NCI-H187 treated with DMSO at 0.1 percent for 48 hours (cell line): ENCODE measurements around the gene CFHR4.
"Not testable (repeated sequence)": the region's sequence is repeated elsewhere in the genome, so short reads cannot be mapped to it uniquely, and the experiment has no call there.

Experiments used
- DNase-seq: peaks from one replicate; lab custom pipeline; 2025; lab: John Stamatoyannopoulos, UW

Gene CFHR4

DNA sequence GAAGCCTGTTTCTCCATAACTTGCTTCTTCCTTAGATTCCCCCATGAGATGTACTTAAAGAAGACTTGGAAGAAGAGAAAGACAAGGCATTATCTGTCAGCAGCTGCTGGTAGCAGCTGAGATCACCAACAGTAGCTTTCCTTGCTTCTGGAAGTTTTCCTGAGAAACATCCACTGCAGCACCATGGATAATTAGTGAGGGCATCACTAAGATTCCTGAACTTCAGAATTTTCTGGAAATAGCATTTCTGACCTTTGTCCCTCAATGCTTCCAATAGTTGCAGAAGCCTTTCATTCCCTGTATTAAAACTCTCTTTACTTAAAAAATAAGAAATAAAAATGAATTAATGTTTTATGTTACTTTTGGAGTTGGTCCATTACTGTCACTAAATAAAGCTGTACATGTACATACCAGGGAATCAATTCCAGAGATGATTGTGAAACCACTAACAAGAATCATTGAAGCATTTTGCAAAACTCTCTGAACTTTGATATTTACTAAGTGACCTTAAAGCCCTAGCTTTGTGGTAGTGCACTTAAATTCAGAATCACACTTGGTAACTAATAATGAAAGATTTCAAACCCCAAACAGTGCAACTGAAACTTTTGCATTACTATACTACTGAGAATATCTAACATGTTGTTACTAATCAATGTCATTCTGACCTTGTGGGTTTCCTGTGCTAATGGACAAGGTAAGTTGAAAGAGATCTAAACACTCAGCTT, at the start of gene CFHR4:
Gene CFHR4 (plus strand): TSS at position 538 of the 725 bp plus-strand sequence. CDS start 99 bp downstream, at position 637.
- no peak for DNase-seq

DNA sequence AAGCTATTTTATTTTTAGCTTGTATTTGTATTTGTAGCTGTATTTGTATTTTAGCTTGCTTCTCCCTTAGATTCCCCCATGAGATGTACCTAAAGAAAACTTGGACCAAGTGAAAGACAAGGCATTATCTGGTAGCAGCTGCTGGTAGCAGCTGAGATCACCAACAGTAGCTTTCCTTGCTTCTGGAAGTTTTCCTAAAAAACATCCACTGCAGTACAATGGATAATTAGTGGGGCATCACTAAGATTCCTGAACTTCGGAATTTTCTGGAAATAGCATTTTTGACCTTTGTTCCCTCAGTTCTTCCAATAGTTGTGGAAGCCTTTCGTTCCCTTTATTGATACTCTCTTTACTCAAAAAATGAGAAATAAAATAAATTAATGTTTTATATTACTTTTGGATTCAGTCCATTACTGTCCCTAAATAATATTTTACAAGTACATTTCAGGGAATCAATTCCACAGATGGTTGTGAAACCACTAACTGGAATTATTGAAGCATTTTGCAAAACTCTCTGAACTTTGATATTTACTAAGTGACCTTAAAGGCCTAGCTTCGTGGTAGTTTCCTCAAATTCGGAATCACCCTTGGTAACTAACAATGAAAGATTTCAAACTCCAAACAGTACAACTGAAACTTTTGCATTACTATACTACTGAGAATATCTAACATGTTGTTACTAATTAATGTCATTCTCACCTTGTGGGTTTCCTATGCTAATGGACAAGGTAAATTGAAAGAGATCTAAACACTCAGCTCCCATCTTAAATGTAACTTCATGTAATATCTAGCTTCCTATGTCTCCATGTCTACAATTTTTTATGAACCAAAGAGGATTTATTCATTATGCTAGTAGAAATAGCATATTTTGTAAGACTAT, 38.0 kb upstream of the CFHR4 start:
- not testable (repeated sequence) for DNase-seq

- DNase-seq, result no peak
Measured at GRCh38 chr1:196856053-196856452, 31.8 kb upstream of the CFHR4 start.

- DNase-seq, result no peak
Measured at GRCh38 chr1:196857188-196857587, 30.7 kb upstream of the CFHR4 start.

- no peak for DNase-seq
Measured at GRCh38 chr1:196858811-196859210, 29.0 kb upstream of the CFHR4 start.

DNA sequence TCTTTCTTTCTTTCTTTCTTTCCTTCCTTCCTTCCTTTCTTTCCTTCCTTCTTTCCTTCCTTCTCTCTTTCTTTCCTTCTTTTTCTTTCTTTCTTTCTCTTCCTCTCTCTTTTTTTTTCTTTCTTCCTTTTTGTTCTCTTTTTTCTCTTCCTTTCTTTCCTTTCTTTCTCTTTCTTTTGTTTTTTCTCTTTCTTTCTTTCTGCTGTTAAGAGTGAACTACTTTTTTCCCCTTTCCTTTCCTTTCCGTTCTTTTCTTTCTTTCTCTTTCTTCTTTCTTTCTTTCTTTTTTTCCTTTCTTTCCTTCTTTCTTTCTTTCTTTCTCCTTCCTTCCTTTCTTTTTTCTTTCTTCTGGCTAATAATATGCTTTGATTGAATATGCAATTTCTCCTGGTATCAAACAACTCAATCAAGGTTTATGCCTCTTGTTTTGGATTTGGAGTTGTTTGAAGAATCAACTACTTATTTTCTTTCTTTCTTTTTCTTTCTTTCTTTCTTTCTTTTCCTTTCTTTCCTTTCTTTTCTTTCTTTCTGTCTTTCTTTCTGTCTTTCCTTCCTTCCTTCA, 27.4 kb upstream of the CFHR4 start:
- no peak for DNase-seq

DNA sequence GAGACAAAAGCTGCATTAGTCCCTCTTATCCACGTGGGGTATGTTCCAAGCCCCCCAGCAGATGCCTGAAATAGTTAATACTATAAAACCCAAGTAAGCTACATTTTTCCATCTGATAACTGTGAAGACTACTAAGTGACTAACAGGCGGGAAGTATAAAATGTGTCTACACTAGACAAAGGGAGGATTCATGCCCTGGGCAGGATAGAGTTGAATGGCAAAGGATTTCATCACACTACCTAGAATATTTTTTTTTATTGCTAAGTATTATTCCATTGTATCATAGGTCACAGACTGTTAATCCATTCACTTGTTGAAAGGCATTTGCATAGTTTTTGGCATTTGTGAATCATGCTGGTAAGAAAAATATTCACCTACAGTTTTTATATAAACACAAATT, 26.4 kb upstream of the CFHR4 start:
- DNase-seq, result no peak

DNA sequence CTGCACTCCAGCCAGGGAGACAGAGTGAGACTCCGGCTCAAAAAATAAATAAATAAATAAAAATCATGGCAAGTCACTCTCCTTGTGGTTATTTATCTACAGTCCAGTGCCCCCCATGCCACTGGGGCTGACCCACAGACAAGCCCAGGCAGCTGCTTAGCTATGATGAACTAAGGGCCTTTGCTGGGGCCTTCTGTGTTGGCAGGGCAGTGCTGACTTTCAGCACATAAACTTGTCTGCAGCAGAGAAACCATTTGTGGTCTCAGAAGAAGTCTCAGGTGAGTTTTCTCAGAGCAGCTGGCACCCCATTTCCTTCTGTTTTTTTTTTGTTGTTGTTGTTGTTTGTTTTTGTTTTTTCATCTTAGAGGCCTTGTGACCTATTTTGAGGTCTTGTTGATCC, 20.9 kb upstream of the CFHR4 start:
- no peak for DNase-seq

- peak; percentile 83 for DNase-seq
Measured at GRCh38 chr1:196873385-196873784, 14.5 kb upstream of the CFHR4 start.

- DNase-seq, result no peak
Measured at GRCh38 chr1:196875935-196876334, 11.9 kb upstream of the CFHR4 start.

DNA sequence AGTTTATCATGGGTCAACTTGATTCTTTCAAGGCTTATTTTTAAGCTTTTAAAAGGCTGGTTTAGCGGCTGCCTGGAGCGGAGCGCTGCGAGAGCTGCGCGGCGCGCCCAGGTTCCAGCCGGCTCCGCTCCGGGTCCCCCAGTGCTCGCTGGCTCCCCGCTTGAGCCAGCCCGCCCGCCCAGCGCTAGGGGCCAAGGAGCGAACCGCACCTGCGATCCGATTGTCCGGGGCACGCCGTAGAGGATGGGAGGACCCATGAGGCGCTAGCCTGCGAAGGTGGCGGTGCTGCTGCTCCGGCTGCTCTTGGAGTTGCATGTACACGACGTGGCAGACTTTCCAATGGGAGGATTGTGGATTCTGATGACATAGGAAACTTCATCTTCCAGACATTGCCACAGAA, 9.9 kb upstream of the CFHR4 start:
- DNase-seq, result no peak

GRCh38 chr1:196886560-196886959, 1.3 kb upstream of the CFHR4 start:
- DNase-seq, result not testable (repeated sequence)

DNA sequence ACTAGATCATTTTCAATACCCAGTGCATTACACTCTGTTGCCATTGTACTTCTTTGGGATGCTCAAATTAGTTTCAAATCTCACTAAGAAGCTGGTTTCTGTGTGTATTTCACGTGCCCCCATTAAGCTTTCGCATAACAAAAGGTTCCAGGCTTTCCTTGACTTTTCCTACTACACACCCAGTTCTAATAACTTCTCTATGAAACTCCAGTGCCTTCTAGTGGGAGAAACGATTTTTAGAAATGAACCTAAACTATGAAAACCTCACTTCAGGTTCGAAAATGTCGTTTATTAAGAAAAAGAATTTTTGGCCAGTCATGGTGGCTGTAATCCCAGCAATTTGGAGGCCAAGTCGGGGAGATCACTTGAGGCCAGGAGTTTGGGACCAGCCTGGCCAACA, 2.8 kb downstream of the CFHR4 start:
- no peak for DNase-seq

DNA sequence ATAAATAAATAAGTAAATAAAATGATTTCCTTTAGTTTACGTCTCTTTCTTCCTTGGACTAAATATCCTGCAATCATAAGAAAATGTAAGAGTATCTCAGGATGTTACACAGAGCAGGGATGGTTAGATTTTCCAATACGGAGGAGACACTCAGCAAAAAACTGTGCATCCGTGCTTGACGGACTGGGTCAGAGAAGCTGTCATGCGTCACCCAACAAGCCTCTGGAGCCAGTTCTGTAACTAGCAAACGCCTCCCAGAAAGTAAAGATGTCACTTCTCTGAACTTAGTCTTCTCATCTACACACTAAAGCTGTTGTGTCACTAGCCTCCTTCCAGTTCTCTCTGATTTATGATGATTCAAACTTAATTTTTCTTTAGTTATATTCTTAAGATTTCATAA, 3.4 kb downstream of the CFHR4 start:
- no peak for DNase-seq

DNA sequence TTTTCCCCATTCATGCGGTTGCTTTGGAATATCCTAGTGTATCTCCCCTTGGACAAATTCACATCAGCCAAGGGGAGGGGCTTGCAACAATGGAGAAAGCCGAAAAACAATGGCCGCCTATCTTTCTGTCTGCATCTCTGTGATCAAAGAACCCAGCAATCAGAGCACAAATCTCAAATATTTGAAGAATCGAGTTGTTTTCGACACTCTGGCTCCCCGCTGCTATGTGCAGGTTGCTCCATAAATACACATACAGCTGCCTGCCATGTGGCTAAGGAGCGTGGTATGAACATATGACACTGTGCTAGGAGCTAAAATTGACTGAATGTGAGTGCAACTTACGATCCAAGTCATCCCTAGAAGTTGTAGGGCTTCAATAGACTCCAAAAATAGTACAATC, 8.5 kb downstream of the CFHR4 start:
- no peak for DNase-seq

DNA sequence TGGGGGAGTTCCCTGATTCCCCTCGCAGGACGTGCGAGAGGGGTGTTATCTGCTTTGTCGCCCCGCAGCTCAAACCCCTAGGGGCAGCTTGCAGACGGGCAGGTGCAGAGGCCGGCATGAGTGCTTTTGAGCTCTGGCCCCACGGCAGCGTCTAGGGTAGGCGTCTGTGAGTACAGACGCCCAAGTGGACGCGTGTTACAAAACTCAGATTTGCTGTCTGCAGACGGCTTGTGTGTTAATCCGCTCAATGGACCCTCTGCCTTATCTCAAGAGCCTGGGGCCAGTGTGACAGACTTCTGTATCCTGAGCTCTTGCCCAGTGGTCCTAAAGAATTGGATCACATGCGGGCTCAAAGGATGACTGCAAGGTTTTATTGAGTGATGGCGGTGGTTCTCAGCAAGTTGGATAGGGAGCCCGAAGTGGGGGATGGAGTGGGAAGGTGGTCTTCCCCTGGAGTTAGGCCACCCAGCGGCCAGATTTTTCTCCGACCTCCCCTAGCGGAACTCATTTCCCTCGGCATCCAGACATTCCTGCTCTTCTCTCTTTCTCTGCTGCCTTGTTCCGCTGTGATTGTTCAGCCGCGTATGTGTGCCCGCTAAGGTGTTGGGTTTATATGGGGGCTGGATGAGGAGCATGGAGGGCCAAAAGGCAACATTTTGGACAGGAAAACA, 9.4 kb downstream of the CFHR4 start:
- DNase-seq, result no peak

GRCh38 chr1:196902344-196902743, 14.5 kb downstream of the CFHR4 start:
- no peak for DNase-seq

GRCh38 chr1:196910215-196910614, 22.4 kb downstream of the CFHR4 start:
- DNase-seq, result no peak

- DNase-seq, result not testable (repeated sequence)
Measured at GRCh38 chr1:196912283-196912682, 24.4 kb downstream of the CFHR4 start.

DNA sequence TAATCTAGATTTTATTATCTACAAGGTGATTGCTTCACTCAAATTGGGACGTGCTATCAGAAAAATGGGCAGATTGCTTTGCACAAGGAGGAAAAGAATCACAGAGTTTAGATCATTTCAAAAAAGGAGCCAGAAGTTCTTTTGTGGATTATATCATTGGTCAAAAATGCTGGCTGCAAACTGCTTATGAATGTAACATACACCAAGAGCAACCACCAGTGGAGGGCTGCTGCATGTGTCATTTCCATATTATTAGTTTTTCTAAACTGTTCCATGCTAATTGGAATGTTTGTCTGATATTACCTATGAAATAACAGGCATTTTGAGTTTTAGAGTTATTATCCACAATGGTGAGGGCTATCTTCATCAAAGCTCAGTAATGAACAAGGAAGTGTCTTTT, 39.0 kb downstream of the CFHR4 start:
- not testable (repeated sequence) for DNase-seq

DNA sequence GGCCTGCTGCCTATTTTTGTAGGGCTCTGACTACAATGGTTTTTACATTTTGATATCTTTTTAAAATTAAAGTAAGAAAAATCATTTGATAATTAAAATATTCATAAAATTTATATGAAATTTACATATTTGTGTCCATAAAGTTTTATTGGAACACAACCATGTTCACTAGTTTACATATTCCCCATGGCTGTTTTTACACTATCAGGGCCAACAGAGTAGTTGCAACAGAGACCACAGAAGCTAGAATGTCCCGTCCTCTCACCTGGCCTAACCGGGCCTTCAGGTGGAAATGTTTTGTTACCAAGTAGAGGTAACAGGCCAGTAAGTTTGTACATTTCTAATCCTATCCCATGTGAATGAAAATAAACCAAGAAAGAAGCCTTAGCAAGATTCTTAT, 45.0 kb downstream of the CFHR4 start:
- DNase-seq, result not testable (repeated sequence)

DNA sequence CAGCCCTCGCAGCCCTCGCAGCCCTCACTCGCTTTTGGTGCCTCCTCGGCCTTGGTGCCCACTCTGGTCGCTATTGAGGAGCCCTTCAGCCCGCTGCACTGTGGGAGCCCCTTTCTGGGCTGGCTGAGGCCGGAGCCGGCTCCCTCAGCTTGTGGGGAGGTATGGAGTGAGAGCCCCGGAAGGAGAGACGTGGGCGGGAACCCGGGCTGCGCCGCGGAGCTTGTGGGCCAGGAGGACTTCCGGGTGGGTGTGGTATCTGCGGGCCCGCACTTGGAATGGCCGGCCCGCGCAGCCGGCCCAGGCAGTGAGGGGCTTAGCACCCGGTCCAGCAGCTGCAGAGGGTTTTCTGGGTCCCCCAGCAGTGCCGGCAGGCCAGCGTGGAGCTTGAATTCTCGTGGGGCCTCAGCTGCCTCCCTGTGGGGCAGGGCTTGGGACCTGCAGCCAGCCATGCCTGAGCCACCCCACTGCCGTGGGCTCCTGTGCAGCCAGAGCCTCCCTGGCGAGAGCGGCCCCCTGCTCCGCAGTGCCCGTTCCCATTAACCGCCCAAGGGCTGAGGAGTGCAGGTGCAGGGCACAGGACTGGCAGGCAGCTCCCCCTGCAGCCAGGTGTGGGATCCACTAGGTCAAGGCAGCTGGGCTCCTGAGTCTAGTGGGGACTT, 45.8 kb downstream of the CFHR4 start:
- no peak for DNase-seq
